ENCODE data around the gene COQ10A.

DNA sequence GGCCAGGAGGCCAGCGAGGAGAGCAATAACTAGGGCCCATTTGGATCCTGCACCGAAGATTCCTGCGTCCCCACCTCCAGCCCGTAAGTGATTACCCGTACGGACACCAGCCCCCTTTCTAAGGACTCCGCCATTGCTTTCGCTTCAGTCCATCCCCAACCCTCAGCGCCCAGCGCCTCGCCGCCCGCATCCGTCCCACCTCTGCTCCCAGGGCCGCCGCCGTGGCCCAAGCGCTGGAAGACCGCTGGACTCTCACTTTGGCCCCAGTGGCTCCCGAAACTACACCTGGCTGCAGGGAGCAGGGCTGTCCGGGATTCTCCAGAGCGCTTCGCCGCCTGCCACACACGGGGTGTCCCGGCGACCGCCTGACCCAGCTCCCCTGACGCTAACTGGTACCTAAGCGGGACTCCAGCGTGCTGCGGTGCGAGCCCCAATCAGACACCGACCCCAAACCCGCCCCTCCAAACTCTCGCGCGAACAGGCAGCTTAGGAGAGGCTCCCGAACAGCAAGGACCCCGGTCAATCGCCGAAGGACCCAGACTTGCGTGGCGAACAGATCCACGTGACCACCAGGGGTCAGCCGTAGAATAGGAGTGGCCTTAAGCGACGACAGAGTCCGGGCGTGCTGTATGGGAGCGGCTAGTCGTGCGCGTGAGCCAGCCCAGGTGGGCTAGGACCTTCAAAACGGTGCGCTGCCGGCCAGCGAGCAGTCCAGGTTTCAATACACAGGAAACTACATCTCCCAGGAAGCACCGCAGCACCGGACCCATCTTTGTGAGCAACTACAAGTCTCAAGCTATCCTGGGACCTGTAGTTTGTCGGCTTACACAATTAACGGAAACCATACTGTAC, 49.1 kb downstream of the COQ10A start, which contains the start of gene CNPY2:
- no peak for TF ChIP-seq POLR2A (IDR thresholded peaks at IDR 0.05)
- TF ChIP-seq, protein P1, sequence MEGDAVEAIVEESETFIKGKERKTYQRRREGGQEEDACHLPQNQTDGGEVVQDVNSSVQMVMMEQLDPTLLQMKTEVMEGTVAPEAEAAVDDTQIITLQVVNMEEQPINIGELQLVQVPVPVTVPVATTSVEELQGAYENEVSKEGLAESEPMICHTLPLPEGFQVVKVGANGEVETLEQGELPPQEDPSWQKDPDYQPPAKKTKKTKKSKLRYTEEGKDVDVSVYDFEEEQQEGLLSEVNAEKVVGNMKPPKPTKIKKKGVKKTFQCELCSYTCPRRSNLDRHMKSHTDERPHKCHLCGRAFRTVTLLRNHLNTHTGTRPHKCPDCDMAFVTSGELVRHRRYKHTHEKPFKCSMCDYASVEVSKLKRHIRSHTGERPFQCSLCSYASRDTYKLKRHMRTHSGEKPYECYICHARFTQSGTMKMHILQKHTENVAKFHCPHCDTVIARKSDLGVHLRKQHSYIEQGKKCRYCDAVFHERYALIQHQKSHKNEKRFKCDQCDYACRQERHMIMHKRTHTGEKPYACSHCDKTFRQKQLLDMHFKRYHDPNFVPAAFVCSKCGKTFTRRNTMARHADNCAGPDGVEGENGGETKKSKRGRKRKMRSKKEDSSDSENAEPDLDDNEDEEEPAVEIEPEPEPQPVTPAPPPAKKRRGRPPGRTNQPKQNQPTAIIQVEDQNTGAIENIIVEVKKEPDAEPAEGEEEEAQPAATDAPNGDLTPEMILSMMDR (IDR thresholded peaks at IDR 0.05), result no peak

All from lower leg skin (tissue), 3 donors.